Measurements from ENCODE around the gene CYP11A1. TPM values are rescaled to one million over a fixed set of nuclear protein-coding genes. Genes with fewer than 3 reads are reported as not detected.
A peak's percentile ranks its signal among the peaks of the same experiment; 100 is the strongest.

Gene CYP11A1
- total RNA-seq, 2 experiments from 2014 or later = 0.29 to 0.31 TPM

GRCh38 chr15:74383695-74384565, 16.5 kb upstream of the CYP11A1 start:
- H3K27ac Mint-ChIP-seq = peak overlapping the region; percentile 96
- no peaks in the 10 kb centered on the region for H3K9me3 Mint-ChIP-seq
- intact Hi-C loops (cut with micrococcal nuclease) = loop anchor here (2.0 kb wide), 1 partner anchor 19 kb away; no protein-coding TSS in a partner anchor
- peaks cover 75% of the 10 kb centered on the region for H3K4me1 Mint-ChIP-seq (ENCODE audit: low read depth)
- POLR2A ChIA-PET = interaction anchor here (0.7 to 6.7 kb wide), 11 partner anchors 10 to 490 kb away, joined by 3 to 141 read pairs (median 4); partner anchors contain the start of genes ARID3B, CLK3 and UBL7
- peak; percentile 96 for DNase-seq
- no peaks in the 10 kb centered on the region for H3K36me3 Mint-ChIP-seq (ENCODE audit: low read depth)
- ATAC-seq = peak; percentile 69
- CTCF ChIA-PET = interaction anchor here (1.1 to 17.3 kb wide), 11 partner anchors 9 to 162 kb away, joined by 3 to 840 read pairs (median 20); partner anchors contain the start of genes SEMA7A and UBL7
- TF ChIP-seq, protein P1, sequence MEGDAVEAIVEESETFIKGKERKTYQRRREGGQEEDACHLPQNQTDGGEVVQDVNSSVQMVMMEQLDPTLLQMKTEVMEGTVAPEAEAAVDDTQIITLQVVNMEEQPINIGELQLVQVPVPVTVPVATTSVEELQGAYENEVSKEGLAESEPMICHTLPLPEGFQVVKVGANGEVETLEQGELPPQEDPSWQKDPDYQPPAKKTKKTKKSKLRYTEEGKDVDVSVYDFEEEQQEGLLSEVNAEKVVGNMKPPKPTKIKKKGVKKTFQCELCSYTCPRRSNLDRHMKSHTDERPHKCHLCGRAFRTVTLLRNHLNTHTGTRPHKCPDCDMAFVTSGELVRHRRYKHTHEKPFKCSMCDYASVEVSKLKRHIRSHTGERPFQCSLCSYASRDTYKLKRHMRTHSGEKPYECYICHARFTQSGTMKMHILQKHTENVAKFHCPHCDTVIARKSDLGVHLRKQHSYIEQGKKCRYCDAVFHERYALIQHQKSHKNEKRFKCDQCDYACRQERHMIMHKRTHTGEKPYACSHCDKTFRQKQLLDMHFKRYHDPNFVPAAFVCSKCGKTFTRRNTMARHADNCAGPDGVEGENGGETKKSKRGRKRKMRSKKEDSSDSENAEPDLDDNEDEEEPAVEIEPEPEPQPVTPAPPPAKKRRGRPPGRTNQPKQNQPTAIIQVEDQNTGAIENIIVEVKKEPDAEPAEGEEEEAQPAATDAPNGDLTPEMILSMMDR (IDR thresholded peaks at IDR 0.05) = no peak
- no peaks in the 10 kb centered on the region for H3K27me3 Mint-ChIP-seq
- H3K4me3 Mint-ChIP-seq = peak overlapping the region; percentile 31

DNA sequence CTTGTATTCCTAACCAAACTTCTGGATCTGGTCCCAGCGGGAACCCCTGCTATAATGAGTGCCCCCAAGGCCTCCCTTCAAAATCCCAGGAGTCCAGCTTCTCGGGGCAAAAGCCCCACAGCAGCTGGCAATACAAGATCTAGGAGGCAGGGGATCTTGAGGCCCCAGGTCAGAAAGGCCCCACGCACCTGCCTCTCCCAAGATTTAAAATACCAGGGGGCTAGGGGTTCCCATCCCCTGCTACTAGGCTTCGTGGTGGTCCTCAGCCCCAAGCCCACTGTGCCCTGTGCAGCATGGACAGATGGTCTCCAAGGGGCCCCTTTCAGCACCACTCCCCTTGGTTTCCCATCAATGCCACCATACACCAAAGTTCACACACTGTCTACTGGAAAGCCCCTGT, 15.8 kb upstream of the CYP11A1 start:
- DNase-seq (no peak), ATAC-seq (no peak)
- Mint-ChIP-seq H3K4me1 (ENCODE audit: low read depth) (peaks cover 81% of the 10 kb centered on the region), H3K27ac (peak overlapping the region; percentile 96), H3K4me3 (peak overlapping the region; percentile 31), H3K9me3 (no peaks in the 10 kb centered on the region), H3K36me3 (ENCODE audit: low read depth) (no peaks in the 10 kb centered on the region), H3K27me3 (no peaks in the 10 kb centered on the region)
- POLR2A ChIA-PET = interaction anchor here (1.2 to 6.7 kb wide), 6 partner anchors 10 to 78 kb away, joined by 3 to 141 read pairs (median 6); partner anchors contain the start of gene UBL7
- intact Hi-C loops (cut with micrococcal nuclease) = no loop called here
- TF ChIP-seq, protein P1 (IDR thresholded peaks at IDR 0.05) = no peak
- CTCF ChIA-PET = interaction anchor here (1.0 to 17.3 kb wide), 15 partner anchors 10 to 250 kb away, joined by 3 to 840 read pairs (median 11); partner anchors contain the start of genes SEMA7A and UBL7

DNA sequence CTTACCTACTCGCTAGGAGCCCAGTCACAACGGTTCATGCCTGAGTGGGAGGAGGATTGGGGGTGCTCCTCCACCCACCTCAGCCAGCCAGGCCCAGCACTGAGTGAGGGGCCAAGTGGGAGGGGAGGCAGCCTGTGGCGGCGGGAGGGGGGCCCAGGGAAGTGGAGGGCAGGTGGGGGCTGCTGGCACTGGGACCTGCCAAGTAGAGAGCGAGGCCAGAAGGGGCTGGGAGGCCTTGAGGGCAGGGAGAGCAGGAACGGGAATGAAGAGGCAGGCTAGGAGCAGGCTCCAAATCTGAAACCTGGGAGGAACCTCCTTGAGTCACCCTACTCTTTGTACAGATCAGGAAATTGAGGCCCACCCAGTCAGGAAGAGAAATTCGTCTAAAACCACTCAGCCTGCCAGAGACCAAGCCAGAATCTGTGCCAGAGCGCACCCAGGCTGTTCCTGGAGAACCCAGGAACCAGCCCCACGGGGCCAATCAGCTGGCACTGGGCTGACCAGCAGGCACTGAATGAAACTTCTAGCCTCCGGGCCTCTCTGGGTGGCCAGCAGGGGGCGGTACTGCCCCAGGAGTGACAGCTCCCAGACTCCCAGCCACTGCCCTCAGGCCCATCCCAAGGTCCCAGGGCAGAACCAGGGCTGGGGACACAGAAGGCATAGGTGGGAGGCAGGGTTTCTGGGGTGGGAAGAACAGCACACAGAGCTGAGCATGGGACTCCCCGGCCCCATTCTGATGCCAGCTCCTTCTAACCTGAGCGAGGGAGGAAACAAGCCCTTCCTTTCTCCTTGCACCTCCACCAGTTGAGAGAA, 14.8 kb upstream of the CYP11A1 start:
- ATAC-seq = no peak
- no peaks in the 10 kb centered on the region for H3K9me3 Mint-ChIP-seq
- H3K27me3 Mint-ChIP-seq = no peaks in the 10 kb centered on the region
- CTCF ChIA-PET = interaction anchor here (0.7 to 17.3 kb wide), 31 partner anchors 8 to 406 kb away, joined by 3 to 840 read pairs (median 5); partner anchors contain the start of genes ARID3B, CLK3, SEMA7A and UBL7
- H3K36me3 Mint-ChIP-seq (ENCODE audit: low read depth) = no peaks in the 10 kb centered on the region
- POLR2A ChIA-PET = interaction anchor here (0.7 to 6.7 kb wide), 7 partner anchors 20 to 158 kb away, joined by 3 to 141 read pairs (median 3); partner anchors contain the start of genes SEMA7A and UBL7
- H3K4me3 Mint-ChIP-seq = no peak overlapping the region
- peaks cover 86% of the 10 kb centered on the region for H3K4me1 Mint-ChIP-seq (ENCODE audit: low read depth)
- TF ChIP-seq, protein P1 (IDR thresholded peaks at IDR 0.05) = peak; percentile 99
- intact Hi-C loops (cut with micrococcal nuclease) = loop anchor here (1.0 kb wide), 1 partner anchor 56 kb away; no protein-coding TSS in a partner anchor
- DNase-seq = peak; percentile 85
- peak overlapping the region; percentile 96 for H3K27ac Mint-ChIP-seq

DNA sequence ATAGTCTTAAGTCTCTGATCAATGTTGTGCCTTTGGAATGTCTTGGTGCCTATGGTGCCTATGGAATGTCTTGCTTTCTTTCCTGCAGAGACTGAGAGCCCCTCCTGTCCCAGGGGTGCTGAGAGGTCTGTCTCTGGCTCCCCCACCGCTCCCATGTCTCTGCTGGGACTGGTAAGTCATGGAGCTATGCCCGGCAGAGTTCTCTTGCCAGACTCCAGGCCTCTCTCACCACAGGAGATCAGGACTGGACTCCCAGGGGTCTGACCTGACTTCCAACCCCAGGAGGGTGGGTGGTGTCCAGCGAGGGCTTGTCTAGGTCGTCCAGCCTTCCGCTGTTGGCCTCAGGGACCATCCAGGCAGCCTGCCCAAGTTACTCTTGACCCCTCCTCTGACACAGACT, 14.0 kb upstream of the CYP11A1 start:
- POLR2A ChIA-PET = interaction anchor here (1.3 to 6.7 kb wide), 3 partner anchors 21 to 159 kb away, joined by 3 to 141 read pairs (median 14); partner anchors contain the start of gene SEMA7A
- intact Hi-C loops (cut with micrococcal nuclease) = no loop called here

More for the DNA sequence above, 14.0 kb upstream of the CYP11A1 start:
- Mint-ChIP-seq H3K27me3 (no peaks in the 10 kb centered on the region), H3K36me3 (ENCODE audit: low read depth) (no peaks in the 10 kb centered on the region), H3K4me1 (ENCODE audit: low read depth) (peaks cover 86% of the 10 kb centered on the region), H3K9me3 (no peaks in the 10 kb centered on the region), H3K27ac (no peak overlapping the region), H3K4me3 (no peak overlapping the region)
- CTCF ChIA-PET = interaction anchor here (1.1 to 17.3 kb wide), 9 partner anchors 14 to 164 kb away, joined by 3 to 840 read pairs (median 11); partner anchors contain the start of genes ARID3B, SEMA7A and UBL7
- DNase-seq (no peak), ATAC-seq (no peak)
- TF ChIP-seq, protein P1 (IDR thresholded peaks at IDR 0.05) = no peak

All from activated CD8-positive, alpha-beta T cell treated with anti-CD3 and anti-CD28 coated beads for 36 hours (primary cell).